GM23338 (cell line): ENCODE results near the gene CACNA2D3. TPM values are rescaled to one million over a fixed set of nuclear protein-coding genes. Genes with fewer than 3 reads are reported as not detected.

Experiments used
- ATAC-seq: fragments of 200-7000 bp; cut with Tn5 transposase; 3 replicates; pipeline ENCODE4 v1.9.1; 2020
- DNase-seq: peaks from one replicate; pipeline ENCODE4 v3.0.0-alpha.2; 2015; ENCODE audit warnings: low spot score
- H2AFZ ChIP-seq: fragments of 200-600 bp; sonication (generic); 2 replicates; pipeline ENCODE4 v1.8.0; 2016; ENCODE audit warnings: antibody characterized with exemption, mild to moderate bottlenecking, moderate library complexity
- H3F3A ChIP-seq: fragments of 200-600 bp; sonication (generic); replicated peaks from 2 replicates; pipeline ENCODE4 v1.8.0; 2017; ENCODE audit warnings: antibody characterized with exemption, mixed run types, low read depth
- H3K27ac ChIP-seq: fragments of 200-600 bp; sonication (generic); 2 replicates; pipeline ENCODE4 v1.6.1; 2016; ENCODE audit warnings: low read depth
- H3K27me3 ChIP-seq: fragments of 200-600 bp; sonication (generic); 2 replicates; pipeline ENCODE4 v1.8.0; 2016; ENCODE audit warnings: mild to moderate bottlenecking, mixed run types, moderate library complexity; ENCODE audit not compliant: insufficient read depth
- H3K36me3 ChIP-seq: fragments of 200-600 bp; sonication (generic); 2 replicates; pipeline ENCODE4 v1.8.0; 2016; ENCODE audit warnings: mild to moderate bottlenecking; ENCODE audit not compliant: insufficient read depth
- H3K4me1 ChIP-seq: fragments of 200-600 bp; sonication (generic); 2 replicates; pipeline ENCODE4 v1.8.0; 2016; ENCODE audit warnings: mild to moderate bottlenecking, moderate library complexity; ENCODE audit not compliant: insufficient read depth
- H3K4me2 ChIP-seq: fragments of 200-600 bp; sonication (generic); 2 replicates; pipeline ENCODE4 v1.7.1; 2017; ENCODE audit warnings: mixed run types
- H3K4me3 ChIP-seq: fragments of 200-600 bp; sonication (generic); 2 replicates; pipeline ENCODE4 v1.6.1; 2016; ENCODE audit warnings: mixed run types
- H3K79me2 ChIP-seq: fragments of 200-600 bp; sonication (generic); replicated peaks from 2 replicates; pipeline ENCODE4 v1.8.0; 2017; ENCODE audit warnings: mild to moderate bottlenecking; ENCODE audit not compliant: insufficient read depth
- H3K9me2 ChIP-seq: fragments of 200-600 bp; sonication (generic); 2 replicates; pipeline ENCODE4 v1.8.0; 2017; ENCODE audit not compliant: insufficient read depth
- H4K20me1 ChIP-seq: fragments of 200-600 bp; sonication (generic); replicated peaks from 2 replicates; pipeline ENCODE4 v1.8.0; 2017; ENCODE audit warnings: mild to moderate bottlenecking; ENCODE audit not compliant: insufficient read depth
- H3K27ac Mint-ChIP-seq: 2 replicates; pipeline ENCODE4 v1.8.0; 2020; ENCODE audit warnings: inconsistent platforms, mild to moderate bottlenecking, moderate library complexity, mixed read lengths
- H3K27me3 Mint-ChIP-seq: 3 replicates; pipeline ENCODE4 v1.8.0; 2022; ENCODE audit warnings: low read depth, mild to moderate bottlenecking, moderate library complexity, mixed read lengths, inconsistent platforms; ENCODE audit not compliant: insufficient read depth, poor library complexity
- H3K36me3 Mint-ChIP-seq: 3 replicates; pipeline ENCODE4 v1.8.0; 2021; ENCODE audit warnings: low read depth, mild to moderate bottlenecking, inconsistent platforms, moderate library complexity, mixed read lengths
- H3K4me1 Mint-ChIP-seq: 3 replicates; pipeline ENCODE4 v1.8.0; 2020; ENCODE audit warnings: mild to moderate bottlenecking, inconsistent platforms, mixed read lengths
- H3K4me3 Mint-ChIP-seq: 3 replicates; pipeline ENCODE4 v1.8.0; 2021; ENCODE audit warnings: moderate library complexity, mild to moderate bottlenecking, inconsistent platforms, mixed read lengths
- H3K9me3 Mint-ChIP-seq: 3 replicates; pipeline ENCODE4 v1.8.0; 2020; ENCODE audit warnings: moderate library complexity, mild to moderate bottlenecking, inconsistent platforms, mixed read lengths
- EZH2 ChIP-seq: fragments of 200-600 bp; sonication (generic); IDR thresholded peaks from one replicate; pipeline ENCODE4 v1.8.0; 2017; ENCODE audit warnings: antibody characterized with exemption, mild to moderate bottlenecking, low read depth; ENCODE audit not compliant: unreplicated experiment
- JUNB ChIP-seq: IDR thresholded peaks from one replicate; pipeline ENCODE4 v1.6.1; 2016; ENCODE audit warnings: antibody characterized with exemption; ENCODE audit not compliant: unreplicated experiment
- NANOG ChIP-seq: IDR thresholded peaks from 2 replicates; pipeline ENCODE4 v1.6.1; 2016; ENCODE audit warnings: antibody characterized with exemption, borderline replicate concordance
- POLR2AphosphoS5 ChIP-seq: IDR thresholded peaks from 2 replicates; pipeline ENCODE4 v1.6.1; 2016; ENCODE audit warnings: antibody characterized with exemption, low read depth
- REST ChIP-seq: IDR thresholded peaks from one replicate; pipeline ENCODE4 v1.6.1; 2018; ENCODE audit warnings: antibody characterized with exemption; ENCODE audit not compliant: unreplicated experiment
- ZNF114 ChIP-seq: fragments of 250-450 bp; sonication (Bioruptor Pico); IDR thresholded peaks from 2 replicates; pipeline ENCODE4 v1.5.0; 2020; ENCODE audit warnings: mild to moderate bottlenecking, moderate library complexity
- polyA plus RNA-seq: library from polyadenylated mRNA; unstranded; fragments of >200 nt; fragmentation: Nextera tagmentation; extraction: Ambion mirVana; gene quantifications from 2 replicates; pipeline ENCODE4 v1.2.1, GENCODE V29; 2016
- total RNA-seq: library from RNA; depleted of rRNA; stranded (reverse); fragments of >200 nt; shearing (Covaris generic); gene quantifications from 2 replicates; pipeline ENCODE4 v1.2.3, GENCODE V29; 2014
- TF ChIP-seq, protein P1 (sequence below), 2 experiments: fragments of 200-600 bp in 1 of 2; sonication (generic) in 1 of 2; conservative IDR thresholded peaks; 2 replicates each; pipeline versions ENCODE4 v1.5.1 to v1.6.1; 2016 to 2017; ENCODE audit warnings: antibody characterized with exemption in 2 of 2, low read depth in 2 of 2, mild to moderate bottlenecking in 2 of 2, moderate library complexity in 1 of 2
- TF ChIP-seq, protein P2 (sequence below): fragments of 250-450 bp; sonication (Bioruptor Pico); IDR thresholded peaks from 2 replicates; pipeline ENCODE4 v1.5.0; 2020; ENCODE audit warnings: mild to moderate bottlenecking, moderate library complexity

The CACNA2D3 gene
- total and polyA plus RNA-seq, 2 experiments from 2014 or later, result 2.2 to 2.3 TPM

- H3K4me1 Mint-ChIP-seq, result peaks cover 21% of the 10 kb centered on the region
- H3K36me3 Mint-ChIP-seq, result peaks cover 21% of the 10 kb centered on the region; the same call in 2 of the 3 replicates
- H3K27ac Mint-ChIP-seq, result no peak overlapping the region
- H3K4me3 Mint-ChIP-seq, result no peak overlapping the region; the same call in 2 of the 3 replicates
- 0 out of 2 replicates have a peak, but pooled peaks cover 13% of the 10 kb centered on the region for H3K9me2 ChIP-seq
- H3F3A ChIP-seq, result peaks cover 63% of the 10 kb centered on the region
- peaks cover 21% of the 10 kb centered on the region for H3K9me3 Mint-ChIP-seq
- TF ChIP-seq ZNF114 (CRISPR knock-in tag), result peak; percentile 71; the same call in 1 of the 2 replicates
- TF ChIP-seq REST, result no peak
- TF ChIP-seq NANOG, result no peak; the same call in 1 of the 2 replicates
- TF ChIP-seq EZH2, result no peak
- peak; percentile 56 for TF ChIP-seq POLR2AphosphoS5
- TF ChIP-seq, protein P1, sequence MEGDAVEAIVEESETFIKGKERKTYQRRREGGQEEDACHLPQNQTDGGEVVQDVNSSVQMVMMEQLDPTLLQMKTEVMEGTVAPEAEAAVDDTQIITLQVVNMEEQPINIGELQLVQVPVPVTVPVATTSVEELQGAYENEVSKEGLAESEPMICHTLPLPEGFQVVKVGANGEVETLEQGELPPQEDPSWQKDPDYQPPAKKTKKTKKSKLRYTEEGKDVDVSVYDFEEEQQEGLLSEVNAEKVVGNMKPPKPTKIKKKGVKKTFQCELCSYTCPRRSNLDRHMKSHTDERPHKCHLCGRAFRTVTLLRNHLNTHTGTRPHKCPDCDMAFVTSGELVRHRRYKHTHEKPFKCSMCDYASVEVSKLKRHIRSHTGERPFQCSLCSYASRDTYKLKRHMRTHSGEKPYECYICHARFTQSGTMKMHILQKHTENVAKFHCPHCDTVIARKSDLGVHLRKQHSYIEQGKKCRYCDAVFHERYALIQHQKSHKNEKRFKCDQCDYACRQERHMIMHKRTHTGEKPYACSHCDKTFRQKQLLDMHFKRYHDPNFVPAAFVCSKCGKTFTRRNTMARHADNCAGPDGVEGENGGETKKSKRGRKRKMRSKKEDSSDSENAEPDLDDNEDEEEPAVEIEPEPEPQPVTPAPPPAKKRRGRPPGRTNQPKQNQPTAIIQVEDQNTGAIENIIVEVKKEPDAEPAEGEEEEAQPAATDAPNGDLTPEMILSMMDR (conservative IDR thresholded peaks at IDR 0.05; ENCODE audit: low read depth in 2 of 2), result no peak
- TF ChIP-seq, protein P2, sequence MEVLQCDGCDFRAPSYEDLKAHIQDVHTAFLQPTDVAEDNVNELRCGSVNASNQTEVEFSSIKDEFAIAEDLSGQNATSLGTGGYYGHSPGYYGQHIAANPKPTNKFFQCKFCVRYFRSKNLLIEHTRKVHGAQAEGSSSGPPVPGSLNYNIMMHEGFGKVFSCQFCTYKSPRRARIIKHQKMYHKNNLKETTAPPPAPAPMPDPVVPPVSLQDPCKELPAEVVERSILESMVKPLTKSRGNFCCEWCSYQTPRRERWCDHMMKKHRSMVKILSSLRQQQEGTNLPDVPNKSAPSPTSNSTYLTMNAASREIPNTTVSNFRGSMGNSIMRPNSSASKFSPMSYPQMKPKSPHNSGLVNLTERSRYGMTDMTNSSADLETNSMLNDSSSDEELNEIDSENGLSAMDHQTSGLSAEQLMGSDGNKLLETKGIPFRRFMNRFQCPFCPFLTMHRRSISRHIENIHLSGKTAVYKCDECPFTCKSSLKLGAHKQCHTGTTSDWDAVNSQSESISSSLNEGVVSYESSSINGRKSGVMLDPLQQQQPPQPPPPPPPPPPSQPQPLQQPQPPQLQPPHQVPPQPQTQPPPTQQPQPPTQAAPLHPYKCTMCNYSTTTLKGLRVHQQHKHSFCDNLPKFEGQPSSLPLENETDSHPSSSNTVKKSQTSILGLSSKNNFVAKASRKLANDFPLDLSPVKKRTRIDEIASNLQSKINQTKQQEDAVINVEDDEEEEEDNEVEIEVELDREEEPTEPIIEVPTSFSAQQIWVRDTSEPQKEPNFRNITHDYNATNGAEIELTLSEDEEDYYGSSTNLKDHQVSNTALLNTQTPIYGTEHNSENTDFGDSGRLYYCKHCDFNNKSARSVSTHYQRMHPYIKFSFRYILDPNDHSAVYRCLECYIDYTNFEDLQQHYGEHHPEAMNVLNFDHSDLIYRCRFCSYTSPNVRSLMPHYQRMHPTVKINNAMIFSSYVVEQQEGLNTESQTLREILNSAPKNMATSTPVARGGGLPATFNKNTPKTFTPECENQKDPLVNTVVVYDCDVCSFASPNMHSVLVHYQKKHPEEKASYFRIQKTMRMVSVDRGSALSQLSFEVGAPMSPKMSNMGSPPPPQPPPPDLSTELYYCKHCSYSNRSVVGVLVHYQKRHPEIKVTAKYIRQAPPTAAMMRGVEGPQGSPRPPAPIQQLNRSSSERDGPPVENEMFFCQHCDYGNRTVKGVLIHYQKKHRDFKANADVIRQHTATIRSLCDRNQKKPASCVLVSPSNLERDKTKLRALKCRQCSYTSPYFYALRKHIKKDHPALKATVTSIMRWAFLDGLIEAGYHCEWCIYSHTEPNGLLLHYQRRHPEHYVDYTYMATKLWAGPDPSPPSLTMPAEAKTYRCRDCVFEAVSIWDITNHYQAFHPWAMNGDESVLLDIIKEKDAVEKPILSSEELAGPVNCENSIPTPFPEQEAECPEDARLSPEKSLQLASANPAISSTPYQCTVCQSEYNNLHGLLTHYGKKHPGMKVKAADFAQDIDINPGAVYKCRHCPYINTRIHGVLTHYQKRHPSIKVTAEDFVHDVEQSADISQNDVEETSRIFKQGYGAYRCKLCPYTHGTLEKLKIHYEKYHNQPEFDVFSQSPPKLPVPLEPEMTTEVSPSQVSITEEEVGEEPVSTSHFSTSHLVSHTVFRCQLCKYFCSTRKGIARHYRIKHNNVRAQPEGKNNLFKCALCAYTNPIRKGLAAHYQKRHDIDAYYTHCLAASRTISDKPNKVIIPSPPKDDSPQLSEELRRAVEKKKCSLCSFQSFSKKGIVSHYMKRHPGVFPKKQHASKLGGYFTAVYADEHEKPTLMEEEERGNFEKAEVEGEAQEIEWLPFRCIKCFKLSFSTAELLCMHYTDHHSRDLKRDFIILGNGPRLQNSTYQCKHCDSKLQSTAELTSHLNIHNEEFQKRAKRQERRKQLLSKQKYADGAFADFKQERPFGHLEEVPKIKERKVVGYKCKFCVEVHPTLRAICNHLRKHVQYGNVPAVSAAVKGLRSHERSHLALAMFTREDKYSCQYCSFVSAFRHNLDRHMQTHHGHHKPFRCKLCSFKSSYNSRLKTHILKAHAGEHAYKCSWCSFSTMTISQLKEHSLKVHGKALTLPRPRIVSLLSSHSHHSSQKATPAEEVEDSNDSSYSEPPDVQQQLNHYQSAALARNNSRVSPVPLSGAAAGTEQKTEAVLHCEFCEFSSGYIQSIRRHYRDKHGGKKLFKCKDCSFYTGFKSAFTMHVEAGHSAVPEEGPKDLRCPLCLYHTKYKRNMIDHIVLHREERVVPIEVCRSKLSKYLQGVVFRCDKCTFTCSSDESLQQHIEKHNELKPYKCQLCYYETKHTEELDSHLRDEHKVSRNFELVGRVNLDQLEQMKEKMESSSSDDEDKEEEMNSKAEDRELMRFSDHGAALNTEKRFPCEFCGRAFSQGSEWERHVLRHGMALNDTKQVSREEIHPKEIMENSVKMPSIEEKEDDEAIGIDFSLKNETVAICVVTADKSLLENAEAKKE (CRISPR knock-in tag), result peak; percentile 80; the same call in 1 of the 2 replicates
- TF ChIP-seq JUNB, result no peak
- ATAC-seq (peak; percentile 31), DNase-seq (peak; percentile 52)
- no peak overlapping the region for H2AFZ ChIP-seq
- H3K27ac ChIP-seq, result peak overlapping the region; percentile 70
- H3K4me3 ChIP-seq, result no peak overlapping the region
- peaks cover 32% of the 10 kb centered on the region for H3K4me1 ChIP-seq
- H3K27me3 Mint-ChIP-seq, result peaks cover 34% of the 10 kb centered on the region
- no peak overlapping the region; the same call in 1 of the 2 replicates for H3K4me2 ChIP-seq
- peaks cover 14% of the 10 kb centered on the region for H4K20me1 ChIP-seq
- no peaks in the 10 kb centered on the region for H3K27me3 ChIP-seq
- H3K36me3 ChIP-seq, result peaks cover 28% of the 10 kb centered on the region
- peaks cover 2% of the 10 kb centered on the region; the same call in 1 of the 2 replicates for H3K79me2 ChIP-seq
Measured at GRCh38 chr3:54630101-54630623, 507.8 kb downstream of the CACNA2D3 start.
